GM13976 (cell line): ENCODE results near the gene LRRC28.

ENCODE experiments used
- DNase-seq: peaks from one replicate; pipeline ENCODE4 v3.0.0; 2012; ENCODE audit warnings: low spot score
- in situ Hi-C: fragments of 300-500 bp; cut with MboI; formaldehyde crosslinking; loops from one replicate; pipeline ENCODE4 v1.12.0; 2022; ENCODE audit warnings: low sequenced_read_pairs, mixed read lengths, inconsistent platforms; ENCODE audit not compliant: unreplicated experiment
- TF ChIP-seq, protein P1 (sequence below): IDR thresholded peaks from 2 replicates; pipeline ENCODE4 v1.5.1; 2012; ENCODE audit warnings: borderline replicate concordance, mild to moderate bottlenecking; ENCODE audit not compliant: insufficient read depth; ENCODE audit errors: extremely low read depth, missing control alignments, control extremely low read depth

The LRRC28 gene

DNA sequence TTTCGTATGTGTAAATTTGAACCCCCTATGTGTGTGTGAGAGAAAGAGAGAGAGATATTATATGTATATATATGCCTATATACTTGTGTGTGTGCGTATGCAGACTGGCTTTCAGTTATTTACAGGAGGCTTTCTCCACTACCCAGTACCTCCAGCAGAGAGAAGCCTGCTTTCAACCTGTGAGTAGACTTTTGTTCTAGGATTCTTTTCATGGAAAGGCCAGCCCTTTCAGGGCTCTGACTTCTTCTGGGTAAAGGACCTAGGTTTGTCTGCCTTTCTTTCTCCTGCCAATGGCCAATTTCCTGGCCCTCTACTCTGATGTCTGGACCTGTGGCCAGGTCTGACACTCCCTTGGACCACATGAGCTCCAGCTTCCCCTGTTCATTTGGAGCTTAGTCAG, 23.8 kb downstream of the LRRC28 start:
- in situ Hi-C loops = no loop called here
- no peak for DNase-seq
- TF ChIP-seq, protein P1, sequence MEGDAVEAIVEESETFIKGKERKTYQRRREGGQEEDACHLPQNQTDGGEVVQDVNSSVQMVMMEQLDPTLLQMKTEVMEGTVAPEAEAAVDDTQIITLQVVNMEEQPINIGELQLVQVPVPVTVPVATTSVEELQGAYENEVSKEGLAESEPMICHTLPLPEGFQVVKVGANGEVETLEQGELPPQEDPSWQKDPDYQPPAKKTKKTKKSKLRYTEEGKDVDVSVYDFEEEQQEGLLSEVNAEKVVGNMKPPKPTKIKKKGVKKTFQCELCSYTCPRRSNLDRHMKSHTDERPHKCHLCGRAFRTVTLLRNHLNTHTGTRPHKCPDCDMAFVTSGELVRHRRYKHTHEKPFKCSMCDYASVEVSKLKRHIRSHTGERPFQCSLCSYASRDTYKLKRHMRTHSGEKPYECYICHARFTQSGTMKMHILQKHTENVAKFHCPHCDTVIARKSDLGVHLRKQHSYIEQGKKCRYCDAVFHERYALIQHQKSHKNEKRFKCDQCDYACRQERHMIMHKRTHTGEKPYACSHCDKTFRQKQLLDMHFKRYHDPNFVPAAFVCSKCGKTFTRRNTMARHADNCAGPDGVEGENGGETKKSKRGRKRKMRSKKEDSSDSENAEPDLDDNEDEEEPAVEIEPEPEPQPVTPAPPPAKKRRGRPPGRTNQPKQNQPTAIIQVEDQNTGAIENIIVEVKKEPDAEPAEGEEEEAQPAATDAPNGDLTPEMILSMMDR = no peak

DNA sequence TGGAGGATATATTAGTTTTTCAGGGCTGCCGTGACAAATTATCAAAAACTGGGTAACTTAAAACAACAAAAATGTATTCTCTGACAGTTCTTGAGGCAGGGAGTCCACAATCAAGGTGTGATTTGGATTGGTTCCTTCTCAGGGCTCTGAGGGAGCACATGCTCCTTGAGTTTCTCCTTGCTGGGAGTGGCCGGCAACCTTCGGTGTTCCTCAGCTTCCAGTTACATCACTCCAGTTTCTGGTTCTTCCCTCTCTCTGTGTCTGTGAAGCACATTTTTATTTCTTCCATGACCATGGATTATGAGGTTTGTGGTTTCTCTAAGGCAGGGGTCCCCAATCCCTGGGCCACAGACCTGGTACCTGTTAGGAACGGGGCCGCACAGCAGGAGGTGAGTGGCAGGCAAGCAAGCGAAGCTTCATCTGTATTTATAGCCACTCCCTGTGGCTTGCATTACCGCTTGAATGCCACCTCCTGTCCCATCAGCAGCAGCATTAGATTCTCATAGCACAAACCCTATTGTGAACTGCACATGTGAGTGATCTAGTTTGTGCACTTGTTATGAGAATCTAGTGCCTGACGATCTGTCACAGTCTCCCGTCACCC, 24.3 kb downstream of the LRRC28 start:
- no peak for DNase-seq
- in situ Hi-C loops = no loop called here
- TF ChIP-seq, protein P1 = no peak

- TF ChIP-seq, protein P1 = no peak
- in situ Hi-C loops = no loop called here
- no peak for DNase-seq
These were observed 28.0 kb downstream of the LRRC28 start for GRCh38 chr15:99279290-99279689.

DNA sequence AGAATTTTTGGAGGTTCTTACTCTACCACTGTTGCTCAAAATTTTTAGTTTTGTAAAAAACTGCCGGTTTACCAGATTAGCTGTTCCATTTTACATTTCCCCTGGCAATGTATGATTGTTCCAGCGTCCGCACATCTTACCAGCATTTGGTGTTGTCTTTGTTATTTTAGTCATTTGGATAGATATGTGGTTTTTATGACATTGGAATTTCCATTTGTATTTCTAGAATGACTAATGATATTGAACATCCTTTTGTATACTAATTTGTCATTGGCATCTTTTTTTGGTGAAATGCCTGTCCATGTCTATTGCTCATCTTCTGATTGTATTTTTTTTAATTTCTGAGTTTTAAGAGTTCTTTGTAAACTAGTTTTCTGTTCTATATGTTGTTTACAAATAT, 28.5 kb downstream of the LRRC28 start:
- no peak for DNase-seq
- in situ Hi-C loops = loop anchor here (10.0 kb wide), 1 partner anchor 425 kb away; no protein-coding TSS in a partner anchor
- TF ChIP-seq, protein P1 = no peak

DNA sequence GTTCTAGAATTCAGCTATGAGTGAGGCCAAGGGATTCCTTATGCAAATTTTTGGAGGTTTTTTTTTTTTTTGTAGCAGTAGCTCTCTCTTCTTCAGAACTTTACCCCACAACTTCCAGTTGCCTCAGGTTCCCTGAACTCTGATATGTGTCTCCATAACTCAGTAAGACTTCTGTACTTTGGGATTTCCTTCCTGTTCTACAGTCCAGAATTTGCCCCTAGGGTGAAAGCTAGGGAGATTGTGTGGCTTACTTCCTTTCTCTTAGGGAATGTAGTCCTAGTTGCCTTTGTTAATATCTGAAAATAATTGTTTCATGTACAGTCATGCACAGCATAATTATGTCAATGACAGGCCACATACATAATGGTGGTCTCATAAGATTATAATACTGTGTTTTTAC, 30.8 kb downstream of the LRRC28 start:
- DNase-seq = no peak
- TF ChIP-seq, protein P1 = no peak
- in situ Hi-C loops = loop anchor here (10.0 kb wide), 1 partner anchor 423 kb away; no protein-coding TSS in a partner anchor

GRCh38 chr15:99282586-99282985, 31.3 kb downstream of the LRRC28 start:
- in situ Hi-C loops = loop anchor here (10.0 kb wide), 1 partner anchor 422 kb away; no protein-coding TSS in a partner anchor
- DNase-seq = no peak
- TF ChIP-seq, protein P1 = no peak
